Measurements from ENCODE around the gene SDHAF1. TPM values are rescaled to one million over a fixed set of nuclear protein-coding genes. Genes with fewer than 3 reads are reported as not detected.

Gene SDHAF1
- total RNA-seq, 1 experiment from 2014 or later = 21.0 TPM

- TF ChIP-seq SP1 (IDR thresholded peaks at IDR 0.05; ENCODE audit: low read depth) (no peak), EZH2phosphoT487 (IDR thresholded peaks at IDR 0.05; ENCODE audit: borderline replicate concordance) (no peak), YY1 (IDR thresholded peaks at IDR 0.05; ENCODE audit: extremely low read depth, insufficient replicate concordance, low read depth, low read length) (no peak), EZH2 (IDR thresholded peaks at IDR 0.05) (no peak), CBX3 (IDR thresholded peaks at IDR 0.05; ENCODE audit: low read depth) (no peak), POLR2AphosphoS5 (IDR thresholded peaks at IDR 0.05; ENCODE audit: low read depth, low read length) (no peak), TCF7L2 (IDR thresholded peaks at IDR 0.05; ENCODE audit: borderline replicate concordance, extremely low read depth, insufficient read depth, insufficient read length) (no peak), ELF1 (IDR thresholded peaks at IDR 0.05; ENCODE audit: borderline replicate concordance, low read depth) (no peak), SIN3A (IDR thresholded peaks at IDR 0.05; ENCODE audit: low read depth) (no peak), JUND (IDR thresholded peaks at IDR 0.05) (no peak), MAX (IDR thresholded peaks at IDR 0.05) (no peak), EGR1 (IDR thresholded peaks at IDR 0.05; ENCODE audit: low read depth) (no peak), ZNF274 (IDR thresholded peaks at IDR 0.05; ENCODE audit: low read depth, low read length) (no peak), RAD21 (IDR thresholded peaks at IDR 0.05; ENCODE audit: low read depth) (no peak), ZFX (IDR thresholded peaks at IDR 0.05) (no peak), ATF3 (IDR thresholded peaks at IDR 0.05) (no peak), REST (IDR thresholded peaks at IDR 0.05; ENCODE audit: low read depth) (no peak)
- TF ChIP-seq, protein P1, sequence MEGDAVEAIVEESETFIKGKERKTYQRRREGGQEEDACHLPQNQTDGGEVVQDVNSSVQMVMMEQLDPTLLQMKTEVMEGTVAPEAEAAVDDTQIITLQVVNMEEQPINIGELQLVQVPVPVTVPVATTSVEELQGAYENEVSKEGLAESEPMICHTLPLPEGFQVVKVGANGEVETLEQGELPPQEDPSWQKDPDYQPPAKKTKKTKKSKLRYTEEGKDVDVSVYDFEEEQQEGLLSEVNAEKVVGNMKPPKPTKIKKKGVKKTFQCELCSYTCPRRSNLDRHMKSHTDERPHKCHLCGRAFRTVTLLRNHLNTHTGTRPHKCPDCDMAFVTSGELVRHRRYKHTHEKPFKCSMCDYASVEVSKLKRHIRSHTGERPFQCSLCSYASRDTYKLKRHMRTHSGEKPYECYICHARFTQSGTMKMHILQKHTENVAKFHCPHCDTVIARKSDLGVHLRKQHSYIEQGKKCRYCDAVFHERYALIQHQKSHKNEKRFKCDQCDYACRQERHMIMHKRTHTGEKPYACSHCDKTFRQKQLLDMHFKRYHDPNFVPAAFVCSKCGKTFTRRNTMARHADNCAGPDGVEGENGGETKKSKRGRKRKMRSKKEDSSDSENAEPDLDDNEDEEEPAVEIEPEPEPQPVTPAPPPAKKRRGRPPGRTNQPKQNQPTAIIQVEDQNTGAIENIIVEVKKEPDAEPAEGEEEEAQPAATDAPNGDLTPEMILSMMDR (IDR thresholded peaks at IDR 0.05 in 2 of 3, conservative IDR thresholded peaks at IDR 0.05 in 1 of 3; ENCODE audit: borderline replicate concordance in 1 of 3, insufficient read depth in 1 of 3, low read depth in 2 of 3, low read length in 2 of 3) = no peak
- Histone ChIP-seq H4K20me1 (ENCODE audit: insufficient read depth) (no peaks in the 10 kb centered on the region), H3K4me2 (ENCODE audit: low read length) (no peak within 1 kb of the TSS), H3K9ac (ENCODE audit: low read length) (no peak within 1 kb of the TSS), H2AFZ (ENCODE audit: low read depth, low read length, poor library complexity, severe bottlenecking) (no peak within 1 kb of the TSS), H3K36me3 (ENCODE audit: control insufficient read depth in 1 of 2, insufficient read depth in 2 of 2, low read length in 2 of 2) (0 out of 4 replicates have a peak, but pooled peaks cover 0 to 6% of the 10 kb centered on the region in 2 experiments), H3K4me1 (ENCODE audit: control insufficient read depth in 1 of 2, insufficient read depth in 2 of 2, low read length in 2 of 2) (no peaks in the 10 kb centered on the region), H3K9me3 (ENCODE audit: control insufficient read depth in 1 of 2, insufficient read depth in 1 of 2, low read depth in 1 of 2, low read length in 2 of 2) (no peaks in the 10 kb centered on the region), H3K9me2 (ENCODE audit: insufficient read depth) (no peaks in the 10 kb centered on the region), H3K27me3 (ENCODE audit: insufficient read depth, low read length) (no peaks in the 10 kb centered on the region), H3K27ac (ENCODE audit: low read depth, low read length) (no peak within 1 kb of the TSS), H3K4me3 (replicated peaks in 1 of 2; ENCODE audit: low read depth in 1 of 2, low read length in 2 of 2) (no peak within 1 kb of the TSS), H3K79me2 (ENCODE audit: insufficient read depth, low read length) (no peaks in the 10 kb centered on the region)
- no TSS peak for BruUV-seq (replicated peaks)
- DNase-seq (ENCODE audit: low read depth, low spot score) (no peak), ATAC-seq (no peak)
- ChIA-PET RAD21 (ENCODE audit: low non-redundant PET in 1 of 2, low total read pairs in 2 of 2, uncharacterized antibody in 2 of 2, unreplicated experiment in 2 of 2) (no interaction called here), POLR2A (no interaction called here), CTCF (no interaction called here)
- intact Hi-C loops (cut with micrococcal nuclease) = no loop called here
These were observed 37.5 kb downstream of the SDHAF1 start, which contains the start of gene CLIP3 for GRCh38 chr19:36032251-36033104. TSS of gene CLIP3 (minus strand) at chr19:36032873. CDS start at chr19:36032357, 516 bp downstream.
